NCI-H1092 treated with DMSO at 0.1 percent for 48 hours (cell line): ENCODE results near the gene PHLPP1.

Experiments
- DNase-seq: peaks from one replicate; lab custom pipeline; 2025; lab: John Stamatoyannopoulos, UW

The PHLPP1 gene

GRCh38 chr18:63016270-63016669, 300.9 kb downstream of the PHLPP1 start:
- DNase-seq, result peak; percentile 66

GRCh38 chr18:63017076-63017475, 301.7 kb downstream of the PHLPP1 start:
- no peak for DNase-seq

- DNase-seq, result no peak
Observed at GRCh38 chr18:63017977-63018376, 302.6 kb downstream of the PHLPP1 start.

GRCh38 chr18:63022429-63023022, 307.2 kb downstream of the PHLPP1 start:
- DNase-seq, result no peak

- peak; percentile 61 for DNase-seq
Observed at GRCh38 chr18:63025251-63026090, 310.1 kb downstream of the PHLPP1 start.

- no peak for DNase-seq
Observed at GRCh38 chr18:63028380-63028779, 313.0 kb downstream of the PHLPP1 start.
